Measurements from ENCODE around the gene TSPAN31. TPM values are rescaled to one million over a fixed set of nuclear protein-coding genes. Genes with fewer than 3 reads are reported as not detected.

Gene TSPAN31
- total and polyA plus RNA-seq, 2 experiments from 2014 or later = 15.5 to 15.6 TPM

DNA sequence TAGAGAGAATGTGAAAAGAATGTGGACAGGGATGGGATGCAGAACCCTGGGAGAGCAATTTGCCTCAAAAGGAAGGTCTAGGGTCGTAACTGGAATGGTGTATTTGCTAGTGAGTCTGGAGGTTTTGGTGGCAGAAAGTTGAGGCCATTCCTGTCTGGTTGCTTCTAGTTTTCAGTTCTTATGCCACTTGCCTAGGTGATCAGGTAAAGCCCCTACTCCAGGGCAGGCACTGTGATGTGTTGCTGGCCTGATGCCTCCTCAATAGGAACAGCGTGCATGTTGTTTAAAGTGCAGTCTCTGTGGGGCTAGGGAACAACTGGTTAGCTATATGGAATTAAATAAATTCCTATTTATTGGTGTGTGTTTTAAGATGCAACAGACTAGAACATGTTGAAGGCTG is 44.5 kb upstream of the TSPAN31 start:
- no peak overlapping the region for H2AFZ ChIP-seq
- no peak overlapping the region for H3K27ac ChIP-seq (ENCODE audit: low read depth)
- H3F3A ChIP-seq (replicated peaks; ENCODE audit: low read depth) = no peaks in the 10 kb centered on the region
- TF ChIP-seq EZH2phosphoT487 (IDR thresholded peaks at IDR 0.05; ENCODE audit: unreplicated experiment) = no peak
- TF ChIP-seq ZNF114 (CRISPR knock-in tag; IDR thresholded peaks at IDR 0.05) = no peak
- TF ChIP-seq, protein P1, sequence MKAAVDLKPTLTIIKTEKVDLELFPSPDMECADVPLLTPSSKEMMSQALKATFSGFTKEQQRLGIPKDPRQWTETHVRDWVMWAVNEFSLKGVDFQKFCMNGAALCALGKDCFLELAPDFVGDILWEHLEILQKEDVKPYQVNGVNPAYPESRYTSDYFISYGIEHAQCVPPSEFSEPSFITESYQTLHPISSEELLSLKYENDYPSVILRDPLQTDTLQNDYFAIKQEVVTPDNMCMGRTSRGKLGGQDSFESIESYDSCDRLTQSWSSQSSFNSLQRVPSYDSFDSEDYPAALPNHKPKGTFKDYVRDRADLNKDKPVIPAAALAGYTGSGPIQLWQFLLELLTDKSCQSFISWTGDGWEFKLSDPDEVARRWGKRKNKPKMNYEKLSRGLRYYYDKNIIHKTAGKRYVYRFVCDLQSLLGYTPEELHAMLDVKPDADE (IDR thresholded peaks at IDR 0.05) = no peak
- TF ChIP-seq STAT1 (IDR thresholded peaks at IDR 0.05; ENCODE audit: unreplicated experiment) = no peak
- no peak for TF ChIP-seq CREB1 (CRISPR knock-in tag; IDR thresholded peaks at IDR 0.05; ENCODE audit: low read depth)
- TF ChIP-seq ZNF331 (CRISPR knock-in tag; IDR thresholded peaks at IDR 0.05; ENCODE audit: low read depth) = no peak
- TF ChIP-seq JUNB (IDR thresholded peaks at IDR 0.05; ENCODE audit: unreplicated experiment) = no peak
- H3K36me3 ChIP-seq (ENCODE audit: insufficient read depth) = peaks cover 3% of the 10 kb centered on the region; the same call in 1 of the 2 replicates
- H3K9me2 ChIP-seq (ENCODE audit: insufficient read depth) = no peaks in the 10 kb centered on the region
- H3K4me1 Mint-ChIP-seq = no peaks in the 10 kb centered on the region
- peaks cover 4% of the 10 kb centered on the region for H3K27me3 Mint-ChIP-seq (ENCODE audit: insufficient read depth, low read depth, poor library complexity)
- H3K4me2 ChIP-seq = no peak overlapping the region
- ATAC-seq (no peak), DNase-seq (ENCODE audit: low spot score) (no peak)
- H3K79me2 ChIP-seq (replicated peaks; ENCODE audit: insufficient read depth) = no peaks in the 10 kb centered on the region
- H3K9me3 Mint-ChIP-seq = no peaks in the 10 kb centered on the region; the same call in 2 of the 3 replicates
- H3K4me3 ChIP-seq = no peak overlapping the region
- H3K36me3 Mint-ChIP-seq (ENCODE audit: low read depth) = peaks cover 28% of the 10 kb centered on the region
- H3K4me3 Mint-ChIP-seq = no peak overlapping the region
- H3K27me3 ChIP-seq (ENCODE audit: insufficient read depth) = no peaks in the 10 kb centered on the region
- H3K4me1 ChIP-seq (ENCODE audit: insufficient read depth) = no peaks in the 10 kb centered on the region
- no peaks in the 10 kb centered on the region for H4K20me1 ChIP-seq (replicated peaks; ENCODE audit: insufficient read depth)
- H3K27ac Mint-ChIP-seq = no peak overlapping the region

DNA sequence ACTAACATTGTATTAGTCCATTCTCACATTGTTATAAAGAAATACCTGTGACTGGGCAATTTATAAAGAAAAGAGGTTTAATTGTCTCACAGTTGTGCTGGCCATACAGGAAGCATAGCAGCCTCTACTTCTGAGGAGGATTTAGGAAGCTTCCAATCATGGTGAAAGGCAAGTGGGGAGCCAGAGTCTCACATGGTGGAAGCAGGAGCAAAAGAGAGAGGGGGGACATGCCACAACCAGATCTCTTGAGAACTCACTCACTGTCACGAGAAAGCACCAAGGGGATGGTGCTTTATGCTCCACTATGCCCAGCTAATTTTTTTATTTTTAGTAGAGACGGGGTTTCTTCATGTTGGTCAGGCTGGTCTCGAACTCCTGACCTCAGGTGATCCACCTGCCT is 37.6 kb upstream of the TSPAN31 start:
- Histone ChIP-seq H3K4me3 (no peak overlapping the region), H3K36me3 (ENCODE audit: insufficient read depth) (peaks cover 3% of the 10 kb centered on the region; the same call in 1 of the 2 replicates), H3K9me2 (ENCODE audit: insufficient read depth) (no peaks in the 10 kb centered on the region), H3K27me3 (ENCODE audit: insufficient read depth) (no peaks in the 10 kb centered on the region), H2AFZ (no peak overlapping the region), H3F3A (replicated peaks; ENCODE audit: low read depth) (no peaks in the 10 kb centered on the region), H4K20me1 (replicated peaks; ENCODE audit: insufficient read depth) (peaks cover 4% of the 10 kb centered on the region), H3K4me1 (ENCODE audit: insufficient read depth) (no peaks in the 10 kb centered on the region), H3K79me2 (replicated peaks; ENCODE audit: insufficient read depth) (no peaks in the 10 kb centered on the region), H3K4me2 (no peak overlapping the region), H3K27ac (ENCODE audit: low read depth) (no peak overlapping the region)
- Mint-ChIP-seq H3K27ac (no peak overlapping the region), H3K4me1 (no peaks in the 10 kb centered on the region), H3K4me3 (no peak overlapping the region), H3K36me3 (ENCODE audit: low read depth) (peaks cover 21% of the 10 kb centered on the region; the same call in 2 of the 3 replicates), H3K27me3 (ENCODE audit: insufficient read depth, low read depth, poor library complexity) (no peaks in the 10 kb centered on the region), H3K9me3 (no peaks in the 10 kb centered on the region; the same call in 2 of the 3 replicates)
- ATAC-seq (no peak), DNase-seq (ENCODE audit: low spot score) (no peak)
- TF ChIP-seq EZH2phosphoT487 (IDR thresholded peaks at IDR 0.05; ENCODE audit: unreplicated experiment) (no peak), ZNF114 (CRISPR knock-in tag; IDR thresholded peaks at IDR 0.05) (no peak), JUNB (IDR thresholded peaks at IDR 0.05; ENCODE audit: unreplicated experiment) (no peak), EZH2 (IDR thresholded peaks at IDR 0.05; ENCODE audit: low read depth, unreplicated experiment) (no peak), POLR2AphosphoS5 (IDR thresholded peaks at IDR 0.05; ENCODE audit: low read depth) (no peak), STAT1 (IDR thresholded peaks at IDR 0.05; ENCODE audit: unreplicated experiment) (no peak)
- TF ChIP-seq, protein P2, sequence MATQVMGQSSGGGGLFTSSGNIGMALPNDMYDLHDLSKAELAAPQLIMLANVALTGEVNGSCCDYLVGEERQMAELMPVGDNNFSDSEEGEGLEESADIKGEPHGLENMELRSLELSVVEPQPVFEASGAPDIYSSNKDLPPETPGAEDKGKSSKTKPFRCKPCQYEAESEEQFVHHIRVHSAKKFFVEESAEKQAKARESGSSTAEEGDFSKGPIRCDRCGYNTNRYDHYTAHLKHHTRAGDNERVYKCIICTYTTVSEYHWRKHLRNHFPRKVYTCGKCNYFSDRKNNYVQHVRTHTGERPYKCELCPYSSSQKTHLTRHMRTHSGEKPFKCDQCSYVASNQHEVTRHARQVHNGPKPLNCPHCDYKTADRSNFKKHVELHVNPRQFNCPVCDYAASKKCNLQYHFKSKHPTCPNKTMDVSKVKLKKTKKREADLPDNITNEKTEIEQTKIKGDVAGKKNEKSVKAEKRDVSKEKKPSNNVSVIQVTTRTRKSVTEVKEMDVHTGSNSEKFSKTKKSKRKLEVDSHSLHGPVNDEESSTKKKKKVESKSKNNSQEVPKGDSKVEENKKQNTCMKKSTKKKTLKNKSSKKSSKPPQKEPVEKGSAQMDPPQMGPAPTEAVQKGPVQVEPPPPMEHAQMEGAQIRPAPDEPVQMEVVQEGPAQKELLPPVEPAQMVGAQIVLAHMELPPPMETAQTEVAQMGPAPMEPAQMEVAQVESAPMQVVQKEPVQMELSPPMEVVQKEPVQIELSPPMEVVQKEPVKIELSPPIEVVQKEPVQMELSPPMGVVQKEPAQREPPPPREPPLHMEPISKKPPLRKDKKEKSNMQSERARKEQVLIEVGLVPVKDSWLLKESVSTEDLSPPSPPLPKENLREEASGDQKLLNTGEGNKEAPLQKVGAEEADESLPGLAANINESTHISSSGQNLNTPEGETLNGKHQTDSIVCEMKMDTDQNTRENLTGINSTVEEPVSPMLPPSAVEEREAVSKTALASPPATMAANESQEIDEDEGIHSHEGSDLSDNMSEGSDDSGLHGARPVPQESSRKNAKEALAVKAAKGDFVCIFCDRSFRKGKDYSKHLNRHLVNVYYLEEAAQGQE (IDR thresholded peaks at IDR 0.05; ENCODE audit: unreplicated experiment) = no peak
- TF ChIP-seq, protein P3, sequence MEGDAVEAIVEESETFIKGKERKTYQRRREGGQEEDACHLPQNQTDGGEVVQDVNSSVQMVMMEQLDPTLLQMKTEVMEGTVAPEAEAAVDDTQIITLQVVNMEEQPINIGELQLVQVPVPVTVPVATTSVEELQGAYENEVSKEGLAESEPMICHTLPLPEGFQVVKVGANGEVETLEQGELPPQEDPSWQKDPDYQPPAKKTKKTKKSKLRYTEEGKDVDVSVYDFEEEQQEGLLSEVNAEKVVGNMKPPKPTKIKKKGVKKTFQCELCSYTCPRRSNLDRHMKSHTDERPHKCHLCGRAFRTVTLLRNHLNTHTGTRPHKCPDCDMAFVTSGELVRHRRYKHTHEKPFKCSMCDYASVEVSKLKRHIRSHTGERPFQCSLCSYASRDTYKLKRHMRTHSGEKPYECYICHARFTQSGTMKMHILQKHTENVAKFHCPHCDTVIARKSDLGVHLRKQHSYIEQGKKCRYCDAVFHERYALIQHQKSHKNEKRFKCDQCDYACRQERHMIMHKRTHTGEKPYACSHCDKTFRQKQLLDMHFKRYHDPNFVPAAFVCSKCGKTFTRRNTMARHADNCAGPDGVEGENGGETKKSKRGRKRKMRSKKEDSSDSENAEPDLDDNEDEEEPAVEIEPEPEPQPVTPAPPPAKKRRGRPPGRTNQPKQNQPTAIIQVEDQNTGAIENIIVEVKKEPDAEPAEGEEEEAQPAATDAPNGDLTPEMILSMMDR (conservative IDR thresholded peaks at IDR 0.05; ENCODE audit: low read depth in 2 of 2) = no peak

Data from GM23338 (cell line).